HL-60/S4 treated with phorbol 12-myristate 13-acetate at 8.2 ng/mL for 4 days and 3 days (cell line): ENCODE measurements around the gene GSK3B.

Experiments used
- in situ Hi-C: fragments of 300-500 bp; cut with MboI; formaldehyde crosslinking; loops from 2 replicates; pipeline ENCODE4 v1.15.0; 2022; ENCODE audit warnings: low sequenced_read_pairs

Gene GSK3B

DNA sequence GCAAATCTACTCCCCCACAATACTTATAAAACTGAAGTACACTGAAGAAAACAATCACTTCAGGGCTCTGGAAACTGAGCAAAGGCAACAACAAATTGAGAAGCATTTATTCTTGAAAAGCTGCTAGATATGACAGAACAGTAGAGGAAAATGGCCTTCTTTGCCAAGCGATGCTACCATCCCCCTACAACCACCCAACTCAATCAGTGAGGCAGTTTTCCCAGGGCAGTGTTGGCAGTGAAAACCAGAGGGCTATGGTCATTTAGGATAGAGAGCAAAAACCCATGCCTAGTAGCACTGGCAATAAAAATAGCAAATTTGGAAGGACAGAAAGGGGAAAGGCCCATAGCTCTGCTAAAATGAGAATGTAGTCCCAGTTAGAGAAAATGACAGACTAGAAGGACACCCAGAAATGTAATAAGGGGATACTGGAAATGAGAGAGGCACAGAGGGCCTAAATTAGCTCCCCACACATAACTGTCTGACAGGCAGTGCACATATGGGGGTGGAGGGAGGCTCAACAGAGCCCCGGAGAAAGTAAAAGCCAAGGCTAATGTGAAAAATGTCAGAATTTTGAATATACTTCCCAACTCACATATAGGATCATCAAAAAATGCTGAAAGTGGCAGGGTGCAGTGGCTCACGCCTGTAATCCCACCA lies 143.5 kb downstream of the GSK3B start:
- in situ Hi-C loops, result no loop called here

DNA sequence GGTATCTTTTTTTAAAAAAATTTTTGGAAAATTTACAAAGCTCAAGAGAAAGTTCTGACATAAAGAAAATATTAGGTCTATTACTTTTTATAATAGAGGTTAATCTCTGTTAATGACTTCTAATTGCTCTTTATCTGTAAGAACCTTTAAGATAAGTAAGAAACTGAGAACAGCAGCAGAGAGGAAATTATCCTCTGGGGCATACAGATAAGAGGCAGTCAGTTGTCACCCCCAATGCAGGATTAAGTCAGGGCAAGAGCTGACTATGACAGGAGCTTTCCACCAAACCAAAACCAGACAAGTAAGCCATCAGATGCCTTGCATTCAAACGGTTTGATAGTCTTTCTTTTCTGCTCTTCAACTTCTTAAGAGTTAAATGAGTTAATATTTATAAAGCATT lies 149.0 kb downstream of the GSK3B start:
- in situ Hi-C loops, result no loop called here

DNA sequence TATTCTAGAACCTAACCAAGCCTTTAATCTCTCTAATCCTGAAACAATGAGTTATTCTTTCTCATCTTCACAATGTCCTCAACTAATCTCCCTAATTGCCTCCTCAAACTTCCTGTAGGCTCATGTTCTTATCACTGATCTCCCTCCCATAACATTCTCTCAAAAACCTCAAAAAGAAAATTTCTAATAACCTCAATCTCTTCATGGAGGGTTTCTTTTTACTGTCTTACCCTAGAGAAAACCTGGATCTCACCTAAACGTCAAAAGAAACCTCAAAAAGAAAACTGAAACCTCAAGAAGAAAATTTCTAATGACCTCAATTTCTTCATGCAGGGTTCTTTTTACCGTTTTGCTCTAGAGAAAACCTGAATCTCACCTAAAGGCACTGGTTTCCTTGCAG lies 150.2 kb downstream of the GSK3B start:
- in situ Hi-C loops, result no loop called here

DNA sequence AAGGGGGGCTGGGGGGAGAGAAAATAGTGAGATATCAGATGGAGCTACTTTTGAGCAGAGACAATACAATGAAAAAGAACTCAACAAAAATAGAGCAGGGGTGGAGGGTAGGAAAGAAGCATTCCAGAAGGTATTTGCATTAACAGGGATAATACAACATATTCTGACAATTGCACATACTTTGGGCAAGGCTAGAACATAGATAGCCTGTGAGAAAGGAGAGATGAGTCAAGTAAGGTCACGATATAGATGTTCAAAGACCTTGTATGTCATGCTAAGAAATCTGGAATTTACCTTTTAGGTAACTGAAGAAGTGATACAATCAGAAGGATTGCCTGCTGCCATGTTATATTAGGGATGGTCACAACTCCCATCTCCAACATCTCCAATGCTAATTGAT lies 155.2 kb downstream of the GSK3B start:
- in situ Hi-C loops, result no loop called here

DNA sequence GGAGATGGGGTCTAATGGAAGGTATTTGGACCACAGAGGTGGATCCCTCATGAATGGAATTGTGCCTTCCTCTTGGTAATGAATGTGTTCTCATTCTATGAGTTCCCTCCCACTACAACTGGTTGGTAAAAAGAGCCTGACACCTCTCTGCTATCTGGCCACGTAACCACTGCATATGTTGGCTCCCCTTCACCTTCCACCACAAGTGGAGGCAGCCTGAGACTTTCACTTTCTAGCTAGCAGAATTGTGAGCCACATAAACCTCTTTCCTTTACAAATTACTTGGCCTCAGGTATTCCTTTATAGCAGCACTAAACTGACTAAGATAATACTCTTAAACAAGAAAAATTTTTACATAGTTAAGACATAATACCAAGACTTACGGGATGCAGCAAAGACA lies 157.0 kb downstream of the GSK3B start:
- in situ Hi-C loops, result no loop called here

DNA sequence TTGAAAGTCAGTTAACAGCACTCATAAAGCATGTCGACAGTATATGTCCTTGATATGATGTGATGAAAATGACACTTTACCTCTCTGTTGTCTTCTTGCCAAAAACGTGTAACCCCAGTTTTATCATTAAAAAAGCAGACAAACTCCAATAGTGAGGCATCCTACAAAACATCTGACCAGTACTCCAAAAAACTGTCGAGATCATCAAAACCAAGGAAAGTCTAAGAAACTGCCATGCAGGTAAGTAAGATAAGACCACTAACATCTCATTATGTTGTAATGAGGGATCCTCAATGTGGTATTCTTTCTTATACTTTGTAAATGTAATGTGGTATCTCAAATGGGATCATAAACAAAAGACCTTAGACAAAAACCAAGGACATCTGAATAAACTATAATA lies 160.0 kb downstream of the GSK3B start:
- in situ Hi-C loops, result no loop called here

DNA sequence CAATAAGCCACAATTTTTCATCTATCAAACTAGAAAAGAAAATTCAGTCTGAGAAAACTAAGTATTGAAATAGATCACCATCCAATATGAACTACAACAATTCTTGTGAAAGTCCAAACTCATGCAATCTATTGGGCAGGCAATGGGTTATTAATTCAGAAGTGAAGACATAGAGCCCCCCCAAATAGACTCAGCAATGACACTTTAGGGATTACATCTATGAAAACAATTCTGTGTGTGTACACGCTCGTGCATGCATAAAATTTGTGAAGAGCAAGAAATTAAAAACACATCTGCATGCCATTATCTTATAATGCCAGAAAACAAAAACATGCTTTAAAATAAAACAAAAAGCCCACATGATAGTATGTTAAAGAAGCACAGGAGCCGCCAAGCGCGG lies 161.0 kb downstream of the GSK3B start:
- in situ Hi-C loops, result no loop called here

DNA sequence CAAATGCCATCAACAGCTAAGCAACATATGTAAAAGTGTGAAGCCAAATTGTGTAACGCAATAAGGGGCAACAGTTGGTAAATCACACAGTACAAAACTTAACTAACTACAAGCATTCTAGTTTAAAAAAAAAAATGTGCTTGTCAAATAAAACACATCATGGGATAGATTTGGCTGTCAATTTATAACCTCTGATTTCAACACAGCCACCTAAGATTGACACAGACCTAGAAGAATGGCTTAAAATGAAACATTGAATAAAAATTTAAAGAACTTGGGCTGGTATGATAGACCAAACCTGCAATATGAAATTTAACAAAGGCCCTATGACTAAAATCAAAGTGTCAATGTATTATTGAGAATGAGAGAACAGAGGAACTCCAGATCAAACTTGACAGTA lies 164.0 kb downstream of the GSK3B start:
- in situ Hi-C loops, result no loop called here

DNA sequence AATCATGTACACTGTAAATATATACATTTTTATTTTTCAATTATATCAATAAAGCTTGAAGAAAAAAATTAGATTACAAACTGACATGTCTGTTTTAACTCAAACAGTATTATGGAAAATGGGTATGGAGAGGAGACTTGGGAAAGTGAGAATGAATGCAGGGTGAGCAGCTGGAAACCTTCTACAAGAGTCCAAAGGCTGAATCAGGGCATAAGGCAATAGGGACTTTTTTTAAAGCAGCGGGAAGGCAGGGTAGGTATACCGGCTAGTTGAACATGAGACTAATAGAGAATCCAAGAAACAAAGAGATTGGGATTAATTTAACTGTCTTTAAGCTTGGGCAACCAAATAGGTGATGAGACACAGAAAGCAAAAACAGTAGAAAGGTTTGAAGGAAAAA lies 167.1 kb downstream of the GSK3B start:
- in situ Hi-C loops, result no loop called here

DNA sequence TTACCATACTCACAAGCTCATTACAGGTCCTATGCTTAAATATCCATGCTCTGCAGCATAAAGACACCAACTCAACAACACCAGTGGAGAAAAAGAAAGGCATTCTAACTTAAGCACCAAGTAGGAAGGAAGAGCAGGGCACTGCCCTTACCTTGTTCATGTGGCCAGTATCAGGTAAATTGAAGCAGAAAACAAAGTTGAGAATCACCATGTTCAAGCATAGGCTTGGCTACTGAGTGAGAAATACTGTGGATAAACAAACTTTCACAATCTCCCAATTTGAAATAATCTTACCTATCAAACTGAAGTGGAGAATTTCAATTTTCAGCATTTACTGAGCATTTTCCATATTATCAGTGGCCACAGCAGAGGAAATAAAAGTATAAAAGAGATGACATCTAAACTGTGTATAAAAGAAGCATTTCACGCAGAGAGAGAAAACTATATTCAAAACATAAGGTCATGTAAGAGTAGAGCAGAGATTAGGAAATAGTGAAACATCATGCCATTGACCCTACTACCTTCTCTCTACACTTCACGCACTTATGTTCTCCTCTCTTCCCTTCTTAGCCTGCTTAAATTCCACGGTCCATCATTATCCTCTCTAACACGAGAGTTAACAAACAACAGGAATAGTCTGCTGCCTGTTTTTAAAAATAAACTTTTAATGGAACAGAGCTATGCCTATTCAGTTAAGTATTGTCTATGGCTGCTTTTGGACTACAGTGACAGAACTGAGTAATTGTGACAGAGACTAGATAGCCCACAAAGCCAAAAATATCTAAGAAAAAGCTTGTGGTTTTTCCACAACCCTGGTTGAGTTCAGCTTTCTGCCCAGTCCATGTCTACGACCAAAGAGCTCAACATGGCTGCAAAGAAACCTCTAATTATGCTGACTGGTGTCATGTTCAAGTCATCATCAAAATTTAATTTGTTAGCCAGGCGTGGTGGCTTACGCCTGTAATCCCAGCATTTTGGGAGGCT lies 169.8 kb downstream of the GSK3B start:
- in situ Hi-C loops, result no loop called here

DNA sequence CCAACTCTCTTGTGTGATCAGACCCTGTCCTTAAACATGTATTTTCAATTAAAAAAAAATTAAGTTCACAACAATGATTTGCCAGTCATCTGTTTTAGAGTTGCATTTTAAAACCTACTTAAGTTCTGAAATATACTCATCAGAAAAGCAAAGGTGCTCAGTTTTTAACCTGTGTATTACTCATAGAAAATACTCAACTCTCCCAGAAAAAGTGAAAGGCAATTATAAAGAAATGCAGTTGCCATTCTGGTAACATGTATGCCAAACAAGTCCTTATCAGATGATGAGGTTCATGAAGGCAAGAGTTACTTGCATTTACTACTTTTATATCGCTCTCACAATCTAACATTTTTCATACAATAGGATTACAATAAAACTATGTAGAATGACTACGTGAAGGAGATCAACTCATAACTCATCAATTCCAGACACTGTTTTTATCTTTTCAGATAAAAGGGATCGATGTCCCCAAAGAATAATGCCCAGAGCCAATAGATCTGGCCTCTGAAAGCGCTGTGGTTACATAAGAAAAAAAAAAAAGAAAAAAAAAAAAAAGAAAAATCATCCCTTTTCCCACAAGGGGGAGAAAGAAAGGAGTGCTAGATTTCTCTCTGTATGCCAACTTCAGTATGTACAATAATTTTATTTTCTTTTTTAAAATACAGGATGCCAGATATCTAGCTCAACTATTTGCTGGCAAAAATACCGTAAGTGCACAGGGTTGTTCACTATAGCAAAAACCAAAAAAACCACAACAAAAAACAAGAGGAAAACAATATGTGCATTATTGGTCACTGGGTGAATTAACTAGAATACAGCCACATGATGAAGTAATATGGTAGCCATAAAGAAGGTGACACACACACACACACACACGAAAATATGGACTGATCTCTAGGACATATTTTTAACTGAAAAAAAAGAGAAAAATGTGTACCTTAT lies 175.0 kb downstream of the GSK3B start:
- in situ Hi-C loops, result no loop called here

DNA sequence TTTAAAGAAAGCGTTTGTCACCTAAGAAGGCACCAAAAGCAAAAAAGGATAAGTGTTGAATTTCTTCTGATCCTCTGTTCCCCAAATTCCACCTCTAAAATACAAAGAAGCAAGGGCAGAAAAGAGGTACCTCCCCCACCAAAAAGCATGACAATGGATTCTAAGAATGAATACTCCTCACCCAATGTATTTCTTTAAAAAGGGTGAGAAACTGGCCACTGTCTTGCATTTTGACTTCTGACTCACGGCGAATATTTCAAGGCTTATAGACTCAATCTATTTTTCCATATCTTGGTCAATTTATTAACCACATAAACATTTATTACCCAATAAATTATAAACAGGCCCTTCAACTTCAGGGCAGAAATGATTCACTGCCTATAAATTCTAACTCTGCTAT lies 181.2 kb downstream of the GSK3B start:
- in situ Hi-C loops, result no loop called here

DNA sequence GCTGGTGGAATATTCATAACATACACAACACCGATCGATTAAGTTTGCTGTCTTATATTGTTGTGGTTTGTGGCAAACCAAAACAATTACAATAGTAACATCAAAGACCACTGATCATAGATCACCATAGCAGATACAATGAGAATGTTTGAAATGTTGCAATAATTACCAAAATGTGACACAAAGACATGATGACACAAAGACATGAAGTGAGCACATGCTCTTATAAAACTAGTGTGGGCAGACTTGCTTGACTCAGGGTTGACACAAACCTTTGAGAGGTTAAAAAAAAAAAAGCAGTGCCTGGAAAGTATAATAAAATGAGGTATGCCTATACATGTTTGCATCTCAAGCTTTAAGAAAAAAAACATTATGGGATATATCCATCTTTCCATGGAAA lies 182.0 kb downstream of the GSK3B start:
- in situ Hi-C loops, result no loop called here

DNA sequence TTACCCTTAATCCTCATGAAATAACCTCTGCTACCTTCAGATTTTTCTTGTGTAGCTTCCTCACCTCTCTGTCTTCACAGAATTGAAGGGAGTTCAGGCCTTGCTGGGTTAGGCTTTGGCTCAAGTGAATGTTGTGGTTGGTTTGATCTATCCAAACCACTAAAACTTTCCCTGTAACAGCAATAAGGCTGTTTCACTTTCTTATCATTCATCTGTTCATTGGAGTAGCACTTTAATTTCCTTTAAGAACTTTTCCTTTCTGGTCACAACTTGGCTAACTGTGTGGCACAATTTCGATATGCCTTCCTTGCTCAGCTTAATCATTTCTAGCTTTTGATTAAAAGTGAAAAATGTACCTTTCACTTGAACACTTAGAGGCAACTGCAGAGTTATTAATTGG lies 182.5 kb downstream of the GSK3B start:
- in situ Hi-C loops, result no loop called here

DNA sequence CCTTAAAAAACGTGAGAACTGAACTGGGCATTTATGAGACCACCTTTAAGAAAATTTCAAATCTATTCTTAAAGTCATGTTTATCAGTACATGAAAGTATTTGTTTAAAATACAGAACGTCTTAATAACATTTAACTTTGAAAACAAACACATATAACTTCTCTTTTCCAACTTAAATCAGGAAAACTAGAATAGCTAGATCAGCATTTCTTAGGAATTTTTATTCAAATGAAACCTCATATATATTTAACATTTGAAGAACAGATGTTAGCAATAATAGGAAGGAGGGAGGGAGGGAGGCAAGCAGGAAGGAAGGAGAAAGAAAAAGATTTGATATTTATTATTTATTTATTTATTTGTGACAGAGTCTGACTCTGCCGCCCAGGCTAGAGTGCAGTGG lies 192.2 kb downstream of the GSK3B start:
- in situ Hi-C loops, result no loop called here

DNA sequence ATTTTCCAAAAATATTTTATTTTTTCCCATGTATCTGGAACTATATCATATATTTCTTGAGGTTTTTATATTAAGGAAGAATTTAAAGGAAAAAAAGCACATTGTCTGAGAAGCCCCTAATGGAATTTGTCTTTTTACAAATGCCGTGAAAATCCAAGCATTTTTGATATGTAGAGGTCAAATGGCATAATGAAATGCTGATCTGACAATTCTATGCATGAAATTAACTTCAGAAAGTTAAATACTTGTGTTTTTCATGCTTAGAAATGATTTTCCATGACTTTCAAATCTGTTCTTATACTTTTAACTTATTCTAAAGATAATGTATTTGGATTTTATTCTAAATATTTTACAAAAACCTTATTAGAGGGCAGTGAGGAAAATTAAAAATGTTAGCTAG lies 193.1 kb downstream of the GSK3B start:
- in situ Hi-C loops, result no loop called here

DNA sequence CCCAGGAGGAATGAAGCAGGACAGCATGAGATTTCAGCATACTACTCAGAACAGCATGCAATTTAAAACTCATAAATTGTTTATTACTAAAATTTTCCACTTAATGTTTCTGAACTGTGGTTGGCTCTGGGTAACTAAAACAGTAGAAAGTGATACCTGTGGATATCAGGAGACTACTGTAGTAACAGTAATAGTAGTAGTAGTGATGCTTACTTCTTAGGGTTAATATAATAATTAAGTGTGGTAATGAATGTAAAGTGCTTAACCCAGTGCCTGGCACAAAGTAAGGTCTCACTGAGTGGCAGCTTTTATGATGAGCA lies 195.1 kb downstream of the GSK3B start:
- in situ Hi-C loops, result no loop called here

DNA sequence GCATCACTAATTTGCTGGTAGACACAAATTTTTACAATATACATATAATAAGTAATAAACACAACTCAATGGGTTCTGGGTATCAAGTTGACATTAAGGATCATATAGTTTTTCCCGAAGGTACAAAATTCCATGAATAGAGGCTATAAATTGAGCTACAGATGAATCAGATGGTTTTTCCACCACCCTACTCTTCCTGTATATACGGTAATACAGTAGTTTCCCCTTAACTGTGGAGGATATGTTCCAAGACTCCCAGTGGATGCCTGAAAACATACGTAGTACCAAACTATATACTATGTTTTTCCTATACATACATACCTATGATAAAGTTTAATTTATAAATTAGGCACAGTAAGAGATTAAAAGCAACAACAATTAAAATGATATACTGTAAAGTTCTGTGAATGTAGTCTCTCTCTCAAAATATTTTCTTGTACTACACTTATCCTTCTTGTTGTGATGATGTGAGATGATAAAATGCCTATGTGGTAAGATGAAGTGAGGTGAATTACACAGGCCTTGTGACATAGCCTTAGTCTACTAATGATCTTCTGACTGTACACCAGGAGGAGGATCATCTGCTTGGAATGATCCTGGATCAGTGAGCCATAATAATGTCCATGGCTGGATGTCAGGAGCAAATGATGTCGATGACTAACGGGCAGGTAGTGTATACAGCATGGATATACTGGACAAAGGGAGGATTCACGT lies 195.6 kb downstream of the GSK3B start:
- in situ Hi-C loops, result no loop called here

DNA sequence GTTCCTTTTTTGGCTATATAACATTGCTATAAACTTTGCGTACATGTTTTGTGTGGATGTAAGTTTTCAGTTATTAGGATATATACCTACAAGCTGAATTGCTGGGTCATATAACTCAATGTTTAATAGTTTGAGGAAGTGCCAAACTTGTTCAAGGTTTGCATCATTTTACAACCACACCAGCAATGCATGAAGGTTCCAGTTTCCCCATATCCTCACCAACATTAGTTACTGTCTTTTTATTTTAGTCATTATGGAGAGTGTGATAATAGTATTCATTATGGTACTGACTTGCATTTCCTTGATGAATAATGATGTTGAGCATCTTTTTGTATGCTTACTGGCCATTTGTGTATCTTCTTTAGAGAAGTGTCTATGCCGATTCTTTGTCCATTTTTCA lies 200.1 kb downstream of the GSK3B start:
- in situ Hi-C loops, result no loop called here

DNA sequence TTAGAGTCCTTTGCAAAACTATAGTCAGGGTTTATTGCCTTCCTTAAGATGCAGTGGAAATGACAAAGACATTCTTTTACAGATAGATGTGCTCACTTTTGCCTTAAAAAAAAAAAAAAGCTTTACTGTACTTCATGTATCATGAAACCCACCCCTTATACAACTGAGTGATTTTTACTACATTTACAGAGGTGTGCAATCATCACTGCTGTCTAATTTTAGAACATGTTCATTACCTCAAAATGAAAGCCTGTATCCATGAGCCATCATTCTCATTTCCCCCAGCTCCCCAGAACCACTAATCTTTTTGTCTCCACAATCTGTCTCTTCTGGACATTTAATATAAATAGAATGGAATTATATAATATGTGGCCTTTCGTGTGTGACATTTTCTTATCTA lies 200.5 kb downstream of the GSK3B start:
- in situ Hi-C loops, result no loop called here
